GM19372 (cell line): ENCODE measurements around the gene ITGA1.
"Not testable (repeated sequence)": the region's sequence is repeated elsewhere in the genome, so short reads cannot be mapped to it uniquely, and the experiment has no call there.

ENCODE experiments used
- ATAC-seq: cut with Tn5 transposase; IDR thresholded peaks from one replicate; pipeline ENCODE4 v1.9.1; 2021; ENCODE audit warnings: mild to moderate bottlenecking, low read depth, moderate library complexity; ENCODE audit not compliant: unreplicated experiment

ITGA1 gene

DNA sequence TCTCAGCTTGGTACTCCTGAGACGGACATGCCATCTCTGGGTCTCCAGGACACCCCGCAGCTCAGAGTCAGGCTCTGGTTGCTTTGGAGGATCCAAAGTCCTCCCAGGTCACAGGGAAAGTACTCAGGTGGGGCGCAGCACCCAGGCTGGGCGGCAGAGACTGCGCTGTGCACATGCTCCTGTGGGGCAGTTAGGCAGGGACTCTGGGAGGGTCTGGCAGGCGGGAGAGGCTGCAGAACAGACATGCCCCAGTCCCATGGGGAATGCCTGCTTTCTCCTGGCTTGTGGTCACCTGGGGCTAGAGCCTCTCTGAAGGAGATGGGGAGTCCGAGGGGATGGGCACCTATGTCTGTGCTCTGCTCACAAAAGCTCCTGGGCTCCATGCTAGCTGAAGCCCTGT lies 156.1 kb downstream of the ITGA1 start:
- no peak for ATAC-seq

DNA sequence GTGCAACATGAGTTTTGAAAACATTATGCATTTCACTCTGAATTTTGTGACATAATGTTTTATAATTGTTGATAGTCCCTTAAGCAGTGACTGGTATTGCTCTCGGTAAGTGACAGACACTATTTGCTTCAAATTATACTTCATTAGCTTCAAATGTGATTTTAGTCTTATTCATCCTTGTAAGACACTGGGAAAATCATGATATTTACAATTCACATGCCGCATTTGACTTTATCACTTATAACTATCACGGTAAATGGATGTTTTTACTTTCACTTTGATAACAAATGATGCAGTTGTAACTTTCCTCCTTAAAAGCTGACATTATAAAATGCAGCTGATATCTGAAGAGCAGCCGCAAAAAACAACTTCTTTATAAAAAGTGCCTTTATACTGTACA lies 157.3 kb downstream of the ITGA1 start:
- no peak for ATAC-seq

DNA sequence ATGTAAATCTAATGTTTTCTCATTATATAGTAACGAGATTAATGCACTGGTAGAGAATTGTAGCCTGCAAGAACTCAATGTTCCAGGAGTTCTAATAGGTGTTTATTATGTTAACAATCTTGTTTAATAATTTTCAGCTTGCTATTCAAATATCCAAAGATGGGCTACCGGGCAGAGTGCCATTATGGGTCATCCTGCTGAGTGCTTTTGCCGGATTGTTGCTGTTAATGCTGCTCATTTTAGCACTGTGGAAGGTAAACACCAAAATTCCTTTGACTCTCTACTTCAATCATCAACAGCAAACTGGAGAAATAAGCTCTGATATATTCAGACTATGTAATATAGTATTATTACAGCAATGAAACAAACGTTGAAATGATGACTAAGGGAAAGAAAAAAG lies 159.5 kb downstream of the ITGA1 start:
- ATAC-seq, result no peak

GRCh38 chr5:52947851-52948250 lies 160.1 kb downstream of the ITGA1 start:
- ATAC-seq, result no peak

DNA sequence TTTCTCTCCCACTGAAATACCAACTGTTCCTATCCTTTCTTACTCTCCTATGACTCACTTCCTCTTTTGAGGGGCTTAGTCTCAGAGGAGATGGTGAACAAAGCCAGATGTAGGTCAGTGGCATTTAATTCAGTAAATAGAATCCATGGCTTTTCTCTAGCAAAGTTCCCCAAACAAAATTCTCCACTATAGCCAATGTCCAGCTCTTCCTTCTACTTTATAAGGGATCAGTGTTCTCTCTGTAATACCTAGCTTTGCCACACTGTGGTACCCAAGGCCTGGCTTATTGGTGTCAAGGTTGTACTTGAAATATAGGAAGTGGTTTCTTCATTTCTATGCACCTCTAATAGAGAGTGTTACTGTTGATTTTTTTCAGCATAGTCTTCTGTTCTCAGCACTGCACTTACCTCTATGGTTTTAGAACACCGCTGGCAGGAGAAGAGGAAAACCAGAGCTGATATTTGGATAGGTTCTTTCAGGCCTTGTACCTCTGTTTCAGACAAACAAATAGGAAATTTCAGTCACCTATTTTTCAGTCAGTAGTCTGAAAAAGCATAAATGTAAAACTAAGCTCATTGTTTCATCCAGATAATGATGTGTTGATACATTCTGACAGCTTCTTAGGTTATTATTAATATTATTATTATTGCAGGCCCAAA lies 160.8 kb downstream of the ITGA1 start:
- peak; percentile 100 for ATAC-seq

GRCh38 chr5:52950686-52951085 lies 163.0 kb downstream of the ITGA1 start:
- ATAC-seq, result no peak

- ATAC-seq, result no peak
These were observed 164.8 kb downstream of the ITGA1 start for GRCh38 chr5:52952483-52952882.

GRCh38 chr5:52956014-52956413 lies 168.3 kb downstream of the ITGA1 start:
- no peak for ATAC-seq

DNA sequence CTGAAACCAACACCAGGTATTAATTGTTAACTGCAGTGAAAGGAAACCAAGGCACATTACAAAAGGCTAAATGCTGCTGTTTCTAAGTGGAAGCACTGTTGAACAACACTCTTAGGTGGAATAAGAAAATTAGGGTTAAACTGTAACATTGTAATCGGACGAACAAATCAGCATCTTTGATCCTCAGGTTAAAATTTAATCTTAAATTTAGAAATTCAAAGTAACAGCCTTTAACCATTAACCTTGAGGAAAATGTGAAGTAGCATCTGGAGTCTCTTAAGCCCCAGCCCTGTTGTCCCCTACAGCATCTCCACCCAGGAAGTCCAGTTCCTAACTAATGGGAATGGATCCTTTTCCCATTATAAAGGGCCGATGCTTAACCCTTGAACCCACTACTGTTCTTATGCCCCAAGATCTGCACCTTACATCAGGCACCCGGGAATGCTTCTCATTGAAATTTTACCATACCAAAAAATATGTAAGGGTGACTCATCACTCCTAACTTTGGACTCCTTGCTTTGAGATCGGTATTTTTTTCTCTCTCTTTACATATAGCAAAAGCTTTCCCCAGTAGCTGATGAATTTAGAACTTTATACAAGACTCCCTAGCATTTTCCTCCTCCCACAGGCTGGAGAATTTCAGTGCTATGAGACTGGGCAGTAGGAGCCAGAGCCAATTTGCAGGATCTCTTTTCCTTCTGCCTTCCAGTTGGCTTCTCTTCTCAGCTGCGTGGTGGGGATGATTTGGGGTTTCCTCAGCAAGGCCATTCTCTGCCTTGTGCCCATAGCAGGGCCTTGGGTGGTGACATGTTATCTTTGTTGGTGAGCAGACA lies 169.4 kb downstream of the ITGA1 start:
- ATAC-seq, result no peak

DNA sequence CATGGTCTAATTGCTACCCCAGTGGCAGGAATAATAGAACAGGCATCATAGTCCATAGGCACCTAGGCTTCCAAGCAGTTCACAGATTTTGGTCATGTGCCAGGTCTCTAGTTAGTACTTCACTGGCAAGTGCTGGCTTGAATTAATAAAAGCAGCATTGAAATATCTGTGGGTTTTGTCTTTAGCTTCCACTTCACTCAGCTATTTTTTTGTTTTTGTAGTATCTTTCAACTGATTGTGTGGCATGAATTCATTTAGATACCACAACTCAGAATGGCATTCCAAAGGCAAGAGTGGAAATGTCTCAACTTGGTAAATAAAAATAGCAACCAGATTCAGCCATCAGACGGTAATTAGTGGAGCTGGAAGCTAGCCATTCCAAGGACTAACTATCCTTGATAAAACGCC lies 173.6 kb downstream of the ITGA1 start:
- no peak for ATAC-seq

- no peak for ATAC-seq
These were observed 175.9 kb downstream of the ITGA1 start for GRCh38 chr5:52963636-52964035.

DNA sequence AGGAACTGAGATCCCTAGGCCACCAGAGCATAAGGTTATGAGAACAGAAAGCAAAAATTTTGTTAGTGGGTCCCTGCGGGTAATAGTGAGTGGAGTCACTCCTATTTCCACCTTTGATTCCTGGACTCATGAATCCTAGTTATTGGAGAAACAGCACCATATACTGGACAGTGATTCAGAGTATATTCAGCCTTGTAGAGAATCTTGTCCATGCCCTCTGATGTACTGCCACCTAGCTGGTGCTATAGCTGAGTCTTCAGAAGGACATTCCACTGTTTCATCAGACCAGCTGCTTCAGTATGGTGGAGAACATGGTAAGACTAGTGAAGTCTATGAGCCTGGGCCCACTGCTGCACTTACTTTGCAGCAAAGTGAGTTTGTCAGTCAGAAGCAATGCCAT lies 176.4 kb downstream of the ITGA1 start:
- no peak for ATAC-seq

DNA sequence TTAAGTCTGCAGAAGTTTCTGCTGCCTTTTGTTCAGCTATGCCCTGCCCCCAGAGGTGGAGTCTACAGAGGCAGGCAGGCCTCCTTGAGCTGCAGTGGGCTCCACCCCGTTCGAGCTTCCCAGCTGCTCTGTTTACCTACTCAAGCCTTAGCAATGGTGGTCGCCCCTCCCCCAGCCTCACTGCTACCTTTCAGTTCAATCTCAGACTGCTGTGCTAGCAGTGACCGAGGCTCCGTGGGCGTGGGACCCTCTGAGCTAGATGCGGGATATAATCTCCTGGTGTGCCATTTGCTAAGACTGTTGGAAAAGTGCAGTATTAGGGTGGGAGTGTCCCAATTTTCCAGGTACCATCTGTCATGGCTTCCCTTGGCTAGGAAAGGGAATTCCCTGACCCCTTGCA lies 188.4 kb downstream of the ITGA1 start:
- not testable (repeated sequence) for ATAC-seq

DNA sequence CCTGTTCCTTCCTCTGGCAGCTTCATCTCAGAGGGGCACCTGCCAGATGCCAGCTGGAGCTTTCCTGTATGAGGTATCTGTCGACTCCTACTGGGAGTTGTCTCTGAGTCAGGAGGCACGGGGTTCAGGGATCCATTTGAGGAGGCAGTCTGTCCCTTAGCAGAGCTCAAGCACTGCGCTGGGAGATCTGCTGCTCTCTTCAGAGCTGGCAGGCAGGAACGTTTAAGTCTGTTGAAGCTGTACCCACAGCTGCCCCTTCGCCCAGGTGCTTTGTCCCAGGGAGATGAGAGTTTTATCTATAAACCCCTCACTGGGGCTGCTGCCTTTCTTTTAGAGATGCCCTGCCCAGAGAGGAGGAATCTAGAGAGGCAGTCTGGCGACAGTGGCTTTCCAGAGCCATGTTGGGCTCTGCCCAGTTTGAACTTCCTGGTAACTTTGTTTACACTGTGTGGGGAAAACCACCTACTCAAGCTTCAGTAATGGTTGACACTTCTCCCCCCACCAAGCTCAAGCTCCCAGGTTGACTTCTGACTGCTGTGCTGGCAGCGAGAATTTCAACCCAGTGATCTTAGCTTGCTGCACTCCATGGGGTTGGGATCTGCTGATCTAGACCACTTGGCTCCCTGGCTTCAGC lies 189.7 kb downstream of the ITGA1 start:
- no peak for ATAC-seq

DNA sequence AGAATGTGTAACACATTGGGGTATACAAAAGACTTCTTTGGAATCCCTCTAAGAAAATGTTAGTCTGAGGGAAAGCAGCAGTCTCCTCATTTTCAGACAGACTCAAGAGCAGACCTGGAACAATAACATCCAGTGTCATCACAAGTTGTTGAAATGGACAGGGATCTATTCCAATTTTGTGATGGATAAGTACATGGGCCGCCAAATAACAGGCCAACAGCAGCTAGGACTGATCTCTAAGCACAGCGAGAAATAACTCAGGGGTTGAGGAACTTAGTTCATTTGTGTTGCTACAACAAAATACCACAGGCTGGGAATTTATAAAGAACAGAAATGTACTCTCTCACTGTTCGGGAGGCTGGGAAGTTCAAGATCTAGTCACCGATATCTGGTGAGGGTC lies 193.8 kb downstream of the ITGA1 start:
- no peak for ATAC-seq

GRCh38 chr5:52983731-52984636 lies 196.3 kb downstream of the ITGA1 start:
- ATAC-seq, result no peak

DNA sequence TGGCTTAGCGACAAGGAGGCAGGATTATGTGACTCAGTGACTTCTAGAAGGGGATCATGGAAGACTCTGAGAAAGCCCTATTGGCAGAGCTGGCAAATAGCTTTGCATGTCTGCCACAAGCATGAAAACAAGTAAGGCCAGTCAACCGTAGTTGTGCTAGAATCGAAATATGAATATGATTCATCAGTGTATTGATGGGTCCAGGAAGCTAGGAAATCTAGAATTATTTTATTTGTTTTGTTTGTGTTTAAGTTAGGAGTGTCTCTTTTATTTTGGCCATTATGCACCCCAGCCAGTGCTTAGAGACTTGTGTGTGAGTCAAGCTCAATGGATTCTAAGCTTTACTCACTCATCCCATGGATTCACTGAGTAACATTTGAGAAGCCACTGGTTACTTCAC lies 197.6 kb downstream of the ITGA1 start:
- ATAC-seq, result no peak

- ATAC-seq, result no peak
These were observed 200.1 kb downstream of the ITGA1 start for GRCh38 chr5:52987711-52988331.

DNA sequence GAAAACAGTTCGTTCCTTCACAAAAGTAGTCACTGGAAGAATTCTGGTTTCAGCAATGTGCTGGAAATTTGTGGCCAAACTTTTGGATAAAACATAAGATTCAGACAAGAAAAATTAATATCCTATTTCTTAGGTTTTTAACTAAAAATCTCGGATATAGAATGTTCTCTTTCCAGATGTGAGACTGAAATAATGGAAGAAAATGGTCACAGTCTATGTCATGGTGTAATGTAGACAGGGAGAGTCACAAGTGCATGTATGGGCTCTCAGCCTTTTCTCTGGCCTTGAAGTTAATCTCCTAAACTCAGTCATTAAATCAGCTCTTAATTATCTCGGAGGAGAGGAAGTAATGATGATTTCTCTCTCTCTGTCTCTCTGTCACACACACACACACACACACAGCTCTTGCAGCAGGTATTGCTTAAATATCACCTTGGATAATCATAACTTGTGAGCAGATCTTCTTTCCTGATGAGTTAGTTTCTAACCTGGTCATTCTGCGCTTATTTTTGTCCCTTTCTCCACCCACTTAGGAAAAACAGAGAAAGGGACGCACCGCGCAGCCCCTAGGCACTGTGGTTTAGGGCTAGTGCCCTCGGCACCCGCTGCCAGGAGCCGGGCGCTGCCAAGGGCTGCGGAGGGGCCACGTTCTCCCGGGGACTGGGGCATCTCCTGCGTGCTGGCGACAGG lies 200.8 kb downstream of the ITGA1 start:
- ATAC-seq, result peak; percentile 19
